ENCODE data around the gene EXOC5. TPM values are rescaled to one million over a fixed set of nuclear protein-coding genes. Genes with fewer than 3 reads are reported as not detected.

The EXOC5 gene
- total RNA-seq: 10 to 100 TPM; 40.3 to 53.4 (median 48.9) TPM

- H3K9me3 ChIP-seq: no peaks in the 10 kb centered on the region
- peak; percentile 84 to 86 for DNase-seq (ENCODE audit: low spot score in 2 of 2)
- intact Hi-C loops (cut with DNase I; ENCODE audit: low total_unique reads): no loop called here
- peak within 1 kb of the TSS; percentile 58 to 93 (median 80) for H3K4me3 ChIP-seq
- H3K36me3 ChIP-seq: no peaks in the 10 kb centered on the region
- peak within 1 kb of the TSS; percentile 97 for H3K27ac ChIP-seq
- no peaks in the 10 kb centered on the region for H3K4me1 ChIP-seq
- TF ChIP-seq POLR2AphosphoS5 (IDR thresholded peaks at IDR 0.05) (peak; percentile 64 to 82 (median 64)), POLR2A (IDR thresholded peaks at IDR 0.05) (peak; percentile 42), CTCF (IDR thresholded peaks at IDR 0.05) (no peak)
- H3K27me3 ChIP-seq: no peaks in the 10 kb centered on the region
These were observed at the start of gene EXOC5, which contains the start of gene AP5M1 for GRCh38 chr14:57268161-57269069. Gene EXOC5, minus strand, starts transcription at chr14:57268905. Its CDS starts 257 bp downstream, at chr14:57268648. Gene AP5M1, plus strand, starts transcription at chr14:57268971. Its CDS starts 344 bp downstream, at chr14:57269315.

- Histone ChIP-seq H3K27me3 (peaks cover 0 to 3% of the 10 kb centered on the region in 2 donors), H3K4me3 (no peak overlapping the region), H3K4me1 (no peaks in the 10 kb centered on the region), H3K36me3 (no peaks in the 10 kb centered on the region), H3K9me3 (no peaks in the 10 kb centered on the region), H3K27ac (no peak overlapping the region)
- intact Hi-C loops (cut with DNase I; ENCODE audit: low total_unique reads): loop anchor here (10.0 kb wide), 1 partner anchor 823 kb away; no protein-coding TSS in a partner anchor
- TF ChIP-seq POLR2AphosphoS5 (IDR thresholded peaks at IDR 0.05): no peak
- peak; percentile 59 to 65 (median 63) for TF ChIP-seq CTCF (IDR thresholded peaks at IDR 0.05)
- DNase-seq (ENCODE audit: low spot score in 2 of 2): peak; percentile 45 to 57
These were observed 48.6 kb upstream of the EXOC5 start for GRCh38 chr14:57317248-57317833.

GRCh38 chr14:57314396-57315089 lies 45.8 kb upstream of the EXOC5 start:
- intact Hi-C loops (cut with DNase I; ENCODE audit: low total_unique reads): loop anchor here (10.0 kb wide), 1 partner anchor 820 kb away; no protein-coding TSS in a partner anchor
- no peaks in the 10 kb centered on the region for H3K4me1 ChIP-seq
- H3K4me3 ChIP-seq: no peak overlapping the region
- no peaks in the 10 kb centered on the region for H3K36me3 ChIP-seq
- no peak for TF ChIP-seq CTCF (IDR thresholded peaks at IDR 0.05)
- no peak for TF ChIP-seq POLR2A (IDR thresholded peaks at IDR 0.05)
- TF ChIP-seq POLR2AphosphoS5 (IDR thresholded peaks at IDR 0.05): no peak
- peaks cover 0 to 3% of the 10 kb centered on the region in 2 donors for H3K27me3 ChIP-seq
- no peaks in the 10 kb centered on the region for H3K9me3 ChIP-seq
- H3K27ac ChIP-seq: no peak overlapping the region
- DNase-seq (ENCODE audit: low spot score in 2 of 2): no peak

- Histone ChIP-seq H3K4me1 (no peaks in the 10 kb centered on the region), H3K4me3 (no peak overlapping the region), H3K27me3 (peaks cover 0 to 4% of the 10 kb centered on the region in 2 donors), H3K36me3 (no peaks in the 10 kb centered on the region), H3K27ac (no peak overlapping the region), H3K9me3 (no peaks in the 10 kb centered on the region)
- TF ChIP-seq POLR2A (IDR thresholded peaks at IDR 0.05): no peak
- TF ChIP-seq POLR2AphosphoS5 (IDR thresholded peaks at IDR 0.05): no peak
- no peak for TF ChIP-seq CTCF (IDR thresholded peaks at IDR 0.05)
- intact Hi-C loops (cut with DNase I; ENCODE audit: low total_unique reads): no loop called here
- no peak for DNase-seq (ENCODE audit: low spot score in 2 of 2)
These were observed 34.2 kb upstream of the EXOC5 start for GRCh38 chr14:57302883-57303282.
